Central memory CD8-positive, alpha-beta T cell (primary cell): ENCODE data around the gene DQX1.
"Not testable (repeated sequence)": the region's sequence is repeated elsewhere in the genome, so short reads cannot be mapped to it uniquely, and the experiment has no call there.

Experiments used
- ATAC-seq: fragments of 150-1000 bp; cut with Tn5 transposase; replicated peaks from 2 replicates; pipeline ENCODE4 v1.10.0; 2022; ENCODE audit warnings: mild to moderate bottlenecking, moderate FRiP score, moderate number of reproducible peaks; ENCODE audit not compliant: poor library complexity, severe bottlenecking; ENCODE audit errors: extremely low read depth
- DNase-seq, 2 donors: peaks; one replicate each; pipeline ENCODE4 v3.0.0; 2021; ENCODE audit warnings: low spot score in 2 of 2
- H3K27ac Mint-ChIP-seq: one replicate; pipeline ENCODE4 v1.8.0; 2022; ENCODE audit warnings: low read depth, mild to moderate bottlenecking, moderate library complexity, mixed read lengths
- H3K27me3 Mint-ChIP-seq: one replicate; pipeline ENCODE4 v1.8.0; 2022; ENCODE audit warnings: mixed read lengths
- H3K36me3 Mint-ChIP-seq: one replicate; pipeline ENCODE4 v1.8.0; 2022; ENCODE audit warnings: mild to moderate bottlenecking, moderate library complexity, mixed read lengths; ENCODE audit not compliant: insufficient read depth
- H3K4me1 Mint-ChIP-seq: one replicate; pipeline ENCODE4 v1.8.0; 2022; ENCODE audit warnings: mixed read lengths
- H3K4me3 Mint-ChIP-seq: one replicate; pipeline ENCODE4 v1.8.0; 2022; ENCODE audit warnings: mild to moderate bottlenecking, moderate library complexity, mixed read lengths
- H3K9me3 Mint-ChIP-seq: one replicate; pipeline ENCODE4 v1.8.0; 2022; ENCODE audit warnings: mixed read lengths

DQX1 gene

DNA sequence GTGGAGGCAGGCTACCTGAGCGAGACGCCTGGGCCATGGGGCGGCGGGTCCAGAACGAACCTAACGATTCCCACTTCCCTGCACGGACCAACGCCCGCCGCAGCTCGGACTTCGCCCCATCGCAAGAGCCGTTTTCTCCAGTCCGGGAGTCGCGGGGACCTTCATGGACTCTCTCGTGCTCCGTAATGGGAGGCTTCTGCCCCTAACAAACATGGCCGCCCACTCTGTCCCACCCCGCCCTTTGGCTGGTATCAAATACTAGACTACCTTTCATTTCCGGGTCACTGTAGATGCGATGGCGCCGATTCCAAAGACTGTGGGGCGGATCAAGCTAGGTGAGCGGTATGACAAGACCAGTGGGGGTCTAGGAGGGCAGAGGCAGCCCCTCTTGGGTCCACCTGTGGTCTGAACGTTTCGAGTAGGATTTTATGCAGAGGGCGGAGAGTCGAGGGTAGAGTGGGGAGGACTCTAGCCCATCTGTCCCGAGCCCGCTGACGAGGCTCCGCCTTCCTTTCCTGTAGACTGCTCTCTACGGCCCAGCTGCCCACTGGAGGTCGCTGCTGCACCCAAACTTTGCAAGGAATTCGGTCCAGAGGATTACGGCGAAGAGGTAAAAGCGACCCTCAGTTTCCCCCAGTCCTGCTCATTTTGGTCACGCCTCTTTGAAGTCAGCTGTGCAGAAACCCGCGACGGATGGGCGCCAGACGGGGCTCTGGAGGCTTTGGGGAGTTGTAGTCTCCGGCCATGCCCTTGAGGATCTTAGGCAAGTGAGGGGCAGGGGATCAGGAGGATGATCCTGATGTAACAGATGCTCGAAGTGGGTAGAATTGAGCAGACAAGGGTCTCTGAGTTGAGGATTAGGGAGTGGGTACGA, 43.0 kb downstream of the DQX1 start, which contains the start of the genes CCDC142 and TTC31:
TSS of gene CCDC142 (minus strand) at position 198 of the 874 bp plus-strand sequence. CDS start at position 37, 161 bp downstream.
TSS of gene TTC31 (plus strand) at position 281 of the 874 bp plus-strand sequence. CDS start at position 296, 15 bp downstream.
- Mint-ChIP-seq H3K4me1 (peaks cover 34% of the 10 kb centered on the region), H3K27me3 (no peaks in the 10 kb centered on the region), H3K36me3 (peaks cover 29% of the 10 kb centered on the region), H3K27ac (peak within 1 kb of the TSS; percentile 99), H3K4me3 (peak within 1 kb of the TSS; percentile 94), H3K9me3 (no peaks in the 10 kb centered on the region)
- DNase-seq = peak; percentile 89 to 91
- ATAC-seq = peak; percentile 96

DNA sequence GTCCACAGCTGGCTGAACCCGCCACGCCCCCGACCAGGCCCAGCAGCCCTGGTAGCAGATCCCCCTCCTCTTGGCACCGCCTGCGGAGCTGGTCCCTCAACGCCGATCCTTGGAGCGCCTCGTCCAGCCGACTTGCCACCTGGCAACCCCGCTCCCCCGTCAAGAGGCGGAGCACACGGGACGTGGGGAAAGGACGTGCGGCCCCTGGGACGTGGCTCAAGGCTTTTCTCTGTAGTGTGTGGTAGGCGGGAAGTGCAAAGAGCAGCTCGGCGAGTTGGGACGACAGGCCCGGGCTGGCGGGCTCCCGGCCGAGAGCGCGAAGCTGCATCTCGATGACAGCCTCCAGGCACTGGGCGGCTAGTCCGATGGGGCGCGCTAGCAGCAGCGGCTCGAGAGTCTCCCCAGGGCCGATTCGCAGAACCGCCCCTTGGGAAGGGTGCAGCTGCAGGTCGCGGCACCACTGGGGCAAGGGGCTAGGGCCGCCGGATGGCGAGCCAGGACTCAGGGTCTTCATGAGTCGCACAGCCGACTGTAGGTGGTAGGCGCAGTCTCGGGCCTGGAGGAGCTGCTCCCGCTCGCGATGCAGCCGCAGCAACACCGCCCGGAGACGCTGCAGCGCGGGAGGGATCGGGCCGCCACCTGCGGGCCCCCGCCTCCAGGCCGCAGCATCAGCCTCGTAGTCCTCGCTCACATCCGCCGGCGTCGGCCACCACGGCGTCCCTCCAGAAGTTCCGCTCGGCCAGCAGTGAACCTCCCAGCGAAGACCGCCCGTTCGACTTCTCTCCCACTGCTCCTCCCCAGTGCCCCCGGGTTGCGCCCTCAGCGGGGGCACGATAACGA, 43.9 kb downstream of the DQX1 start:
- Mint-ChIP-seq H3K9me3 (no peaks in the 10 kb centered on the region), H3K27me3 (no peaks in the 10 kb centered on the region), H3K4me1 (peaks cover 34% of the 10 kb centered on the region), H3K4me3 (peak overlapping the region; percentile 94), H3K36me3 (peaks cover 31% of the 10 kb centered on the region), H3K27ac (peak overlapping the region; percentile 99)
- DNase-seq = no peak
- ATAC-seq = peak; percentile 44

DNA sequence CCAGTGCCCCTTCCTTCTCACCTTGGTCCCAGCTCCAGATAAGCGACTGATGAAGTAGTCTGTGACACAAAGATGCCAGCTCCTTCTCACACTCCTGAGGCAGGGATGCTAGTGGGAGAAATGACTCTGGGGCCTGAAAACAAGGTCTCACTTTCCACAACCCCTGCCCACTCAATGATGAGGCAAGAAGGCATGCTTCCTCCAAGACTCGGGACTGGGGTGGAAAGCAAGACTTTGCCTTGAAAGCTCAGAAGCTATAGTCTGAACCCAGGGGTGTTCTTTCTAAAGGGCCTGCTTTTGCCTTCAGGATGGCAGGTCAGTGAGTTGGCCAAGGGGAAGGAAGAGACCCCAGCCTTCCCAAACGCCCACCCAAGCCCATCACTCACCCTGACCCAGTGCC, 44.6 kb downstream of the DQX1 start:
- Mint-ChIP-seq H3K36me3 (peaks cover 29% of the 10 kb centered on the region), H3K27ac (no peak overlapping the region)

DNA sequence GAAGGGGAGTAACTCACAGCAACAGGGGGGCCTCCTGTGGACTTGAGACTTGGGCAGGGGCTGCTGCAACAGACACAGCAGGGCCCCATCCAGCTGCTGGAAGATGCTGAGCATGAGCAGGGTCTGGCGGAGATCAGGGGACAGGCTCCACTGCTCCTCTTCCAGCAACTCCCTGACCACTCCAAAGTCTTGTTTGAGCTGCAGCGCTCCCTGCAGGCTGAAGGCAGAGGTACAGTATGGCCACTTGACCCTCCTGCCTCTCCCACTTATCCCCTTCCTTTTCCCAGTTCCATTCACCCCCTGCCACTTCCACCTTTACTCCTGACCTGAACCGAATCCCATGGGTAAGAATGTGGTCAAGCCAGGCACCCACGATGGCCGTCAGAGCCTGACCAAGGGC, 51.1 kb downstream of the DQX1 start:
- Mint-ChIP-seq H3K27ac (no peak overlapping the region), H3K4me1 (peaks cover 29% of the 10 kb centered on the region), H3K36me3 (peaks cover 36% of the 10 kb centered on the region), H3K4me3 (no peak overlapping the region), H3K9me3 (no peaks in the 10 kb centered on the region), H3K27me3 (no peaks in the 10 kb centered on the region)
- ATAC-seq (no peak), DNase-seq (no peak)

More for the DNA sequence above, 44.6 kb downstream of the DQX1 start:
- peak overlapping the region; percentile 94 for H3K4me3 Mint-ChIP-seq
- no peaks in the 10 kb centered on the region for H3K27me3 Mint-ChIP-seq
- ATAC-seq (no peak), DNase-seq (no peak)
- no peaks in the 10 kb centered on the region for H3K9me3 Mint-ChIP-seq
- peaks cover 28% of the 10 kb centered on the region for H3K4me1 Mint-ChIP-seq

DNA sequence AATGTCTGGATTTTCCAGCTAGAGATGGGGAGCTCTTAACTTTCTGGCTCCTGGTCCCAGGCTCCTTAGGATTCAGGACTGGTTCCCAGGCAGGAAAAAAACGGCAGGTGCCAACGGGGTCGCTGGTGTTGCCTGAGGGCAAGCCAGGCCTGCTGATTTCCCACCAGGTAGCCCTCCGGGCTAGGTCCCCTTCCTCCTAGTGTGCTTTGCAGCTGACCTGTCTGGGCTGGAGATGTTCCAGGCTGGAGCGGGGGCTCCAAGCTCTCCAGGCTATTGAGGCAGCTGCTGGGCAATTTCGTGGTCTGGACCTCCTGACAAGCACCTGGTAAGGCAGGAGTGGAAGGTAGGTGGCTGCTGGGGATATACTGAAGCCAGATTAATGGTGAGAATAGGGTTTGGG, 51.5 kb downstream of the DQX1 start:
- DNase-seq = no peak
- Mint-ChIP-seq H3K36me3 (peaks cover 34% of the 10 kb centered on the region), H3K27me3 (no peaks in the 10 kb centered on the region), H3K27ac (peak overlapping the region; percentile 61), H3K4me3 (peak overlapping the region; percentile 7), H3K4me1 (peaks cover 29% of the 10 kb centered on the region), H3K9me3 (no peaks in the 10 kb centered on the region)
- no peak for ATAC-seq

DNA sequence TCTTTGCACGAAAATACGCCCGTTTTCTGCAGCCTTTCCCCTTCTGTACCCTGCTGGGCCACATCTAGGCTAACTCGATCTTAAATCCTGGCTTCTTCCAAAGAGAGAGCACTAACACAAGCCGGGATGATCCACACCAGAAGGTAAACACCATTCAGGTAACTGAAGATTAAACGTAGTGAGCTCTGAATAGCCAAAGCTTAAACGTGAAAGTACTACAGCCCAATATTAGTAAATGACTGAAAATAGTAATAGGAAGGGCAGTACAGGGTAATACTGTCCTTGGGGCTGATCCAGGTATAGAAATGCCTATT, 53.1 kb downstream of the DQX1 start:
- ATAC-seq = no peak
- Mint-ChIP-seq H3K4me1 (peaks cover 24% of the 10 kb centered on the region), H3K9me3 (no peaks in the 10 kb centered on the region), H3K36me3 (peaks cover 30% of the 10 kb centered on the region), H3K27ac (peak overlapping the region; percentile 97), H3K27me3 (no peaks in the 10 kb centered on the region), H3K4me3 (peak overlapping the region; percentile 97)
- DNase-seq = no peak

DNA sequence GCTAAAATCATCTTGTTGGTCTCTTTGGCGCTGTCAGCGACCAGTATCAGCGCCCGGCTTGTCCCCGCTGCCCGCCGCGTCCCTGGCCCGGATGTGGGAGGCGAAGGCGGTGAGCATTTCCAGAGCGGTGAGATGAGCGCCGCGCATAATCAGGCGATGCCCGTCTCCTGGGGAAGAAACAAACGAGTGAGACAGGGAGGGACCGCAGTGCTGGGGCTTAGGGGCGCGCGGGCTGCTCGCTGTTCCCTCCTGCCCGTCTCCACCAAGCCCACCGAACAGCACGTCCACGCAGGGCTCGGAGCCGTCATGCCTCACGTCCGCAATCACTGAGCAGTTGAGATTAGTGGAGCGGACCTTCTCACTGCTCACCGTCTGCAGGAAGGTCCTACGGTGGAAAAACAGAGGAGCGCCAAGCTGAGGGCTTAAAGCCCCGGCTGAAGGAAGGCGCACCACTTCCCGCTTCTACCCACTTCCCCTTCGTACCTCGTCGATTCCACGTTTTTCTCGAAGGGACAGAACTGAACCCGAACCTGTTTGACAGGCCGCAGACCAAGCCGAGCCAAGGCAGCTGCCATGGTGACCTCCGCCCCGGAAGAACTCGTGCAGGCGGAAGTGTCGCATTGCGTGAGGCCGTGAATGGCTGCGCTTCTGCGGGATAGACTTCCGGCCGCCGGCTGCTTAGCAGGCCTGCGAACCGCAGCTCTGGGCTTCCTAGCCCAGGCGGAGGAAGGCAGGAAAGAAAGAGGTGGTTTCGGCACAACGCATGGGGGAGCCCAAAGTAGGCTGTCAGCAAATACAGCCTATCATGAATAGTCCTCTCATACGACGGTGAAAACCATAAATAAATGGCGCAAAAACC, 53.7 kb downstream of the DQX1 start, which contains the start of gene MRPL53:
TSS of gene MRPL53 (minus strand) at position 595 of the 859 bp plus-strand sequence. CDS start at position 575, 20 bp downstream.
- Mint-ChIP-seq H3K27me3 (no peaks in the 10 kb centered on the region), H3K27ac (peak within 1 kb of the TSS; percentile 97)
- DNase-seq = peak; percentile 93 to 98

DNA sequence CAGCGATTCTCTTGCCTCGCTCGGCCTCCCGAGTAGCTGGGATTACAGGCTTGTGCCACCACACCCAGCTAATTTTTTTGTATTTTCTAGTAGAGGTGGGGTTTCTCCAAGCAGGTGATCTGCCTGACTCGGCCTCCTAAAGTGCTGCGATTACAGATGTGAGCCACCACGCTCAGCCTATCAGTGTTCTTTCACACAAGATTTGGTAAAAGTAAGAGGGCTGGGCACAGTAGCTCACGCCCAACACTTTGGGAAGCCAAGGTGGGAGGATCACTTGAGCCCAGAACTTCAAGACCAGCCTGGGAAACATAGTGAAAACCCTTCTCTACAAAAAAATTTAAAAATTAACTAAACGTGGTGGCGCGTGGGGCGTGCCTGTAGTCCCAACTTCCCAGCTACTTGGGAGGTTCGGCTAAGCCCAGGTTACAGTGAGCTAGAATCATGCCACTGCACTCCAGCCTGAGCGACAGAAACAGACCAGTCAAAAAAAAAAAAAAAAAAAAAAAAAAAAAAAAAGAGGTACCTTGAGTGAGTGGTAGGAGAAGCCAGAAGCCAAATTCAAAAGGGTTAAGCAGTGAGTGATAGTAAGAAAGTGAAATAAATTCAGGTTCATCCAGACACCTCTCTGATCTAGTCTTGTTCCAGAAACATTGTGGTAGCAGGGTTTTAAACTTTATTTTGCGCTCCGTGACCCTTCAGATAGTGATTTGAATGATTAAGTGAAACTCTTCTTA, 54.5 kb downstream of the DQX1 start:
- Mint-ChIP-seq H3K4me3 (peak overlapping the region; percentile 97), H3K36me3 (peaks cover 28% of the 10 kb centered on the region), H3K27ac (peak overlapping the region; percentile 97), H3K9me3 (no peaks in the 10 kb centered on the region), H3K27me3 (no peaks in the 10 kb centered on the region), H3K4me1 (peaks cover 24% of the 10 kb centered on the region)
- no peak for DNase-seq
- ATAC-seq = no peak

More for the DNA sequence above, 53.7 kb downstream of the DQX1 start, which contains the start of gene MRPL53:
- ATAC-seq = peak; percentile 96
- peaks cover 24% of the 10 kb centered on the region for H3K4me1 Mint-ChIP-seq
- no peaks in the 10 kb centered on the region for H3K9me3 Mint-ChIP-seq
- peak within 1 kb of the TSS; percentile 97 for H3K4me3 Mint-ChIP-seq
- H3K36me3 Mint-ChIP-seq = peaks cover 29% of the 10 kb centered on the region

DNA sequence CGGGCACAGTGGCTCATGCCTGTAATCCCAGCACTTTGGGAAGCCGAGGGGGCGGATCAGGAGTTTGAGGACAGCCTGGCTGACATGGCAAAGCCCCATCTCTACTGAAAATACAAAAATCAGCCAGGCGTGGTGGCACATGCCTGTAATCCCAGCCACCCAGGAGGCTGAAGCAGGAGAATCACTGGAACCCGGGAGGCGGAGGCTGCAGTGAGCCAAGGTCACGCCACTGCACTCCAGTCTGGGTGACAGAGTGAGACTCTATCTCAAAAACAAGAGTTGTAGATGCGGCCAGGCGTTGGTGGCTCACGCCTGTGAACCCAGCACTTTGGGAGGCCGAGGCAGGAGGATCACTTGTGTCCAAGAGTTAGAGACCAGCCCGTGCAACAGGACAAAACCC, 55.3 kb downstream of the DQX1 start:
- peaks cover 27% of the 10 kb centered on the region for H3K4me1 Mint-ChIP-seq
- peak overlapping the region; percentile 45 for H3K4me3 Mint-ChIP-seq
- H3K36me3 Mint-ChIP-seq = peaks cover 32% of the 10 kb centered on the region
- not testable (repeated sequence) for DNase-seq, H3K9me3 Mint-ChIP-seq, H3K27me3 Mint-ChIP-seq, ATAC-seq
- peak overlapping the region; percentile 93 for H3K27ac Mint-ChIP-seq
